Stimulated activated CD4-positive, alpha-beta T cell treated with anti-CD3 and anti-CD28 coated beads, Interleukin-1b, Interleukin-23, amount 100 ng/mL, for 48 hours (primary cell): ENCODE data around the gene OR2S2.
"Not testable (repeated sequence)": the region's sequence is repeated elsewhere in the genome, so short reads cannot be mapped to it uniquely, and the experiment has no call there.

Source experiments
- DNase-seq: peaks from one replicate; pipeline ENCODE4 v3.0.0-alpha.2; 2020

The OR2S2 gene, protein sequence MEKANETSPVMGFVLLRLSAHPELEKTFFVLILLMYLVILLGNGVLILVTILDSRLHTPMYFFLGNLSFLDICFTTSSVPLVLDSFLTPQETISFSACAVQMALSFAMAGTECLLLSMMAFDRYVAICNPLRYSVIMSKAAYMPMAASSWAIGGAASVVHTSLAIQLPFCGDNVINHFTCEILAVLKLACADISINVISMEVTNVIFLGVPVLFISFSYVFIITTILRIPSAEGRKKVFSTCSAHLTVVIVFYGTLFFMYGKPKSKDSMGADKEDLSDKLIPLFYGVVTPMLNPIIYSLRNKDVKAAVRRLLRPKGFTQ

DNA sequence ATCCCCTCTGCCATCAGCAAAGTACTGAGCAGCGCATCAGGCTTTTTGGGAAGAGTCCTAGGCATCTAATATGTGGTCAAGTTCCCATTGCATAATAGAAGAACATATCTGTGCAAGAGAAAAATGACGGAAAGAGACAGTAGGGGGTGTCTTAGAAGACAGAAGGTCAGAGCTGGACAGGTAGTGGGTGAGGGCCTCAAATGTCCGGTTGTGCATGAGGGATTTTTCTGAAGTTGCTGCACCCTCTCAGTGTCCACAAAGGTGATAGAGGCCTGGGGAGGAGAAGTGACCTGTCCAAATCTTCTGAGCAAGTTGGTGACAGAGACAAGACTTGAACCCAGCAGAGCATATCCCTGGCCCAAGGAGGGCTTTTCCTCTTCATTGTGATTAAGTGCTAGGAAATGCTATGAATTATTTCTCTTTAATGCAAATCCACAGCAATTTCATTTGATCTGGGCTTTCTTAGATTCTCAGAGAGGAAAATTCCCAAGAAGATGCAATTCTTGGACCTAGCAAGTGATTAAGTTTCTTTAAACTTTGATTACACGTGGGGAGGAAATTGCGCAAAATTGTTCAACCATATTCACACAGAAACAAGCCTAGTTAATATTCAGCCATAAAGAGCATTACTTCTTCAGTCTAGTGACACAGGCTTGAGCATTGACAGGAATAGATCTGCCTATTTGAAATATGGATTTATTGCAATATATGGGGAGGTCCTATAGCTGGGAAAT is at the start of gene OR2S2:
Gene OR2S2 (minus strand): TSS at position 51 of the 734 bp plus-strand sequence. CDS start 56 bp downstream, outside the sequence.
- DNase-seq: no peak

DNA sequence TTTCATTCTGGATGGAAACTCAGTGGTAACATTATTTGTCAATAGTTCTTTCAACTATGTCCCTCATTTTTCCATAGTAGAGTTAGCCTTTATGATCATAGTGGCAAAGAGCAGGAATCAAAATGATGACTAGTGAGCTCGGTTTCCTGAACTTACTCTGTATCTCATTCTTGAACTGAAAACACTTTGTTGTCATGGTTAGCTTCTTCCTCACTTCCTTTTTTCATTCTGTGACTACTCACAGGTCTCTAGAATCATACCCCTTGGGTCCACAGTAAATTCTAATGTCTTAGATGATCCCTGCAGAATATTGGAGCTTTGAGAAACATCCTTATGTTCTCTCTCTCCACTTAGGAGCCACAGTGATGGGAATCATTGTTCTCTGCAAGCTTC is 49.4 kb upstream of the OR2S2 start:
- DNase-seq: no peak

DNA sequence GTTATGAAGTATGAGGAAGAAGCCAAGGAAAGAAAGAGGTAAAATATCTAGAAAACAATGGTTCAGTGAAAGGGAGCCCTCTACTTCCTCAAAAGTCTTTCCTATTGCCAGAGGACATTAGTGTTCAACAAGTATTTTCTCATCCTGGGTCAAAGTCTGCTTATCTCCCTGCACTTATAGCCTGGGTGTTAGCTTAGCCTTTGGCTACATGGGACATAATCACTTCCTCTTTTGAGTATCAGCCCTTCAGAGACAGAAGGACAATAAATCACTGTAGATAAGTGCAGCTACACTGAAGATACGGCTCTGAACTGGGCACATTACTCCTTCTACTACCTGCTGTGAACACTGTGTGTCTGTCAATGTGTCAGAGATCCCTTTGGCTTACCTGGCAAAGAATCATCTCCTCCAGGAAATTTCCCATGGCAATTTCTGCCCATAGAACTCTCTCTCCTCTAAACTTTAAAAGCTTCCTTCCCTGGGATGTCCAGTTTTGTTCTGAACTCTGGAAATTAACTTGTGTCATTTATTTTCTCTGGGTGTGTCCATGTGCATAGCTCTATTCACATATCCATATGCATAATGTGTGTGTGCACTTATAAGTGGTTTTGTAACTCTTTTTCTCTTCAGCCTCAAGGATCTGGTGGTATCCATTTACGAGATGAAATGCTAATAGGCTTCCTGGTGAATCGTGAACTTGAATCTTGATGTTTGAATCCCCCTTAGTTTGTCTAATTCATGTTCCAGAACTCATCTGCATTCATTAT is 48.8 kb upstream of the OR2S2 start:
- DNase-seq: no peak

DNA sequence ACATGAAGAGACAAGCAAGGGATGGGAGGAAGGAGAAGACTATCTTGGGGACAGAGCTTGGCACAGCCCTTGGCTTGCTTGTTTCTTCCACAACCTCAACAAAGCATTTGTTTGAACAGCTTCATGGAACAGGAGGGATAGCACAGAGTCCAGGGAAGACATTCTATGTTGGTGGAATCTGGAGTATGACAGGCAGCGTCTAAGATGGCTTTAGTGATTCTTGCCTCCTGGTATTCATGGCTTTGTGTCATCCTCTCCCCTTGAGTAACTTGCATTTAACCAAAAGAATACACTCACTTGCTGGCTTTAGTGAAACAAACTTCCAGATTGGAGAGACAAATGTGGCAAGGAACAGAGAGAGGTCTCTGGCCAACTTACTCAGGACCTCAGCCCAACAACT is 47.9 kb upstream of the OR2S2 start:
- no peak for DNase-seq

DNA sequence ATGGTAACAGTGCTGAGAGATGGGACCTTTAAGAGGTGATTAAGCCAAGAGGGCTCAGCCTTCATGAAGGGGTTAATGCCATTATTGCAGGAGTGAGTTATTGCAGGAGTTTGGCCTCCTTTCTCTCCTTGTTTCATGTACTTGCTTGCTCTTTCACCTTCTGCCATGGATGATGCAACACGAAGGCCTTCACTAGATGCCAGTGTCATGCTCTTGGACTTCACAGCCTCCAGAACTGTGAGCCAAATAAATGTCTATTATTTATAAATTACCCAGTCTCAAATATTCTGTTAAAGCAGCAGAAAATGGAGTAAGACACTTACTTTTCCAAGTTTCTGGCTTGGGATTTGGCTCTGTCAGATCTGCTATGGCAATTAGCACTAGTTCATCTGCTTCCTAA is 40.4 kb upstream of the OR2S2 start:
- no peak for DNase-seq

DNA sequence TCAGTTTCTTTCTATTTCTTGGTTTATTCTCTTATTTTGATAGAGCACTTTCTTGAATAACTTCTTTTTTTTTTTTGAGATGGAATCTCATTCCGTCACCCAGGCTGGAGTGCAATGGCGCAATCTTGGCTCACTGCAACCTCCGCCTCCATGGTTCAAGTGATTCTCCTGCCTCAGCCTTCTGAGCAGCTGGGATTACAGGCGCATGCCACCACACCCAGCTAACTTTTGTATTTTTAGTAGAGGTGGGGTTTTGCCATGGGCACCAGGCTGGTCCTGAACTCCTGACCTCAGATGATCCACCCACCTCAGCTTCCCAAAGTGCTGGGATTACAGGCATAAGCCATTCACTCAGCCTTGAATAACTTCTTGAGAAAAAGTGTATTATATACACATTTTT is 39.1 kb upstream of the OR2S2 start:
- not testable (repeated sequence) for DNase-seq

DNA sequence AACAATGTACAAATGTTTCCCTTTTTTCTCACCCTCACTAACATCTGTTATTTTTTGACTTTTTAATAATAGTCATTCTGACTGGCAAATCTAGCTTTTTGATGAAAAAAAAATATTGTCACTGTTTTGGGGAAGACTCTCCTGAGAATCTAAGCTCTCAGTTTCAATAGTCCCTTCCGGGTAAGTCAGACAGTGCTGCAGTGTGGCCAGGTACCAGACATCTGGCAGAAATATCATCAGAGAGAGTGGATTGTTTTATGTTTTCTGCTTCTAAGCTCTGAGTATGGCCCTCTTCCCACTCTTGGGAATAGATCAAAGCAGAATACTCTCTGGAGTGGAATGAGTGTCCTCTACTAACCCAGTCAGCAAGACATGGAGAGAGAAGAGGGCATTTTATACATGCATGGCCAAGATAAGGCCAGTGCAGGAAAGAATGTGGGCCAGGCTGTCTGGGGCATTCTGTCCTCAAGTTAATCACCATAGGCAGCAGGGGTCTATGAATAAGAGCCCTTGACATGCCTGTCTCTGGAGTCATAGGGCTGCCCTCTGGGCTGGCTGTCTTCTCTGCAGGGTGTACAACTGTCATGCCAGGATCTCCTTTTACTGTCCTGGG is 38.5 kb upstream of the OR2S2 start:
- DNase-seq: no peak

DNA sequence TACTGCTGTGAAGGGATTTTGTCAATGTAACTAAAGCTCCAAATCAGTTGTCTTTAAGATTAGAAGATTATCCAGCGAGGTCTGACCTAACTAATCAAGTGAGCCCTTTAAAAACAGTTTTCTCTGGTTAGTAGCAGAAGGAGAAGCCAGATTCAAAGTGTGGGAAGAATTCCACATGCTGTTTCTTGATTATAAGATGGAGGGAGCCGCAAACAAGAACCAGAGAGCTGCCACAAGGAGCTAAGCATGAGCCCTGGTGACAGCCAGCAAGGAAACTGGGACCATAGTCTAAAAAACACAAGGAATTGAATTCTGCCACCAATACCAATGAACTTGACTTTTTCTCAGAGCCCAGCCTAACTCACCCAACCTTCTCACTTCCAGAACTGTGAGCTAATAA is 37.0 kb upstream of the OR2S2 start:
- no peak for DNase-seq

DNA sequence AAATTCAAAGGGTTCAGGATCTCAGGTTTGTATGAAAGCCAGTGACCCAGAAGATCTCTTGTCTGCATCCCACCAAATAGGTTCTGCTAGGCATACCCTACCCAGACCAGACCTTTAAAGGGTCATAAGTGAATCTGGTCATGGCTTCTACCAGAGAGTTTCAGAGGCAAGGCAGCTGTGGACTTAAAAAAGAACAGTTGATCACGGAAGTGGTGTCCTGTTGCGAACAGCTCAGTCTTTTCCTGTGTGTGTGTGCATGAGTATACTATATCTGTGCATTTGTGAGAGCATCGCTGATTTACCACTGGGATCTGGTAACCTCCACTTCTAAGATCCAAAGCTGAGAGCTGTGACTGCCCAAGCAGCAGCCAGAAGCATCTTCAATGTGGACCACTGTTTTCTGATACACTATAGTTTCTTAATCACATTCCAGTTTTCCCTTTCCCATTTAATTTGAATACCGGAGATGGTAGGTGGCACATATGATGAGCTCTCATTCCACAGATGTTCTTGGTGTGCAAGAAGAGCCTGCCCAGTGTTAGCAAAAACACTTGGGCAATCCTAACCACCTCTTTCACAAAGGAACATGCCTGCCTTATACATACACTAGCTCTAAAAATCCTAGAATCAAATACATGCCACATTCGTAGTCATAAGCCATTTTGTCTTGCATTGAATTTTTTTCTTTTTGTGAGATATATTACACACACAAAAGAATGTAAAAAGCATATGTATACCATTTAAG is 36.2 kb upstream of the OR2S2 start:
- DNase-seq: no peak

DNA sequence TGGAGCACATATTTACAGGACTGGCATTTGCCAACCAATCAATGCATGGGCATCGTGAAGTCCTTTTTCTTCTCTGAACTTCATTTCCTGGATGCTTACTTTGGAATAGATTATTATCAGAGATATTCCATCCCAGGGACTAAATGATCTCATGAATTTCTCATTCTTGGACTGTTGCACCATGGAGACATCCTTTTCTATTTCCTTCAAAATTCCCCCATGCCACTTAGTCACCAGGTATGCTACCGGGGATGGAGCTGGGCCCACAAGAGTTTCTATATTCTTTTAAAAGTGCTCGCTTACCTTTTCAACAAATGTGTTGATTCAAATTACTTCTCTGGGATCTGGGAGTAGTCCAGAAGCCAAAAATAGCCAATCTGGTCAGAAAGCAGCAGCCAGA is 35.2 kb upstream of the OR2S2 start:
- not testable (repeated sequence) for DNase-seq

DNA sequence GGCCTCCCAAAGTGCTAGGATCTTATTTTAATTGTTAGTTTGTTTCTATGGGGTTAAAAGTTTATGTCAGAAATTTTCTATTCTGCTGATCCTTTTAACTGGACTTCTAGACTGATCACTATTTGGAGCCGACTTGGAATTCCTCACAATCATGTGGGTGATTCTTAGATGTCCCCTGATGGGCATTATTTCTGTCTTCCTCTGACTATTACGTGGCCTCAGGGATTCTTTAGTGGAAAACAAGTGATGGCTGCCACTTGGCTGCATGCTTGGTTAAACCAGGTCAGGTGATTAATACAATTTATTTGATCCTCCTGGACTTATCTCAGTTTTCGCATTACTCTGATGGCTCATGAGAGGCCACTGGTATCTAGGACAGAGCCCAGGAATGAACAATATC is 32.2 kb upstream of the OR2S2 start:
- DNase-seq: no peak

DNA sequence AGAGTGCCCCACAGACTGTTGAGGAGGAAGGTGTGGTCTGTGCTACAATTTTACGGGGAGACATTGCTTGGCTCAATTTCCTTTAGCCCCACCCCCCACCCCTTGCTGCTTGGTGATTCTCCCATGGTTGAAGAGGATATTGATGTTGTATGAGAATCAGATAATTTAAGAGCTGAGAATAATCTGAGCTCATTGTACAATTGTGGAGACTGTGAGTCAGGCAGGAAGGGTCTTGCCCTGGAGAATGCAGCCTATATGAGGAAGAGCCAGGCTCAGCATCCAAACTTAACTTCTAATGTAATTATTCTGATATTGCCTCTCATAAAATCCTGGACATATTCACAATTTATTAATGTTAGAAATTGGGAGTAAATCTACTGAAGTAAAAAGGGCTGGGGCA is 26.1 kb upstream of the OR2S2 start:
- DNase-seq: no peak

DNA sequence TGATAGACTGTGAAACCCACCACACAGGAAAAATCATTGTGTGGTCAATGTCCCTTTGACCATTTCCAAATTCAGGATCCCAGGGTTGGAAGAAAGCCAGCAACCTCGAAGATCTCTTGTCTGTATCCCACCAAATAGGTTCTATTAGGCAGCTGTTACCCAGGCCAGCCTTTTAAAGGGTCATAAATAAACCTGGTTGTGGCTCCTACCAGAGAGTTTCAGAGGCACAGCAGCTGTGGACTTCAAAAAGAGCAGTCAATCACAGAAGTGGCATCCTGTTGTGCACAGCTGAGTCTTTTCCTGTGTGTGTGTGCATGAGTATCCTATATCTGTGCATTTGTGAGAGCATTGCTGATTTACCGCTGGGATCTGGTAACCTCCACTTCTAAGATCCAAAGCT is 23.7 kb upstream of the OR2S2 start:
- DNase-seq: no peak

DNA sequence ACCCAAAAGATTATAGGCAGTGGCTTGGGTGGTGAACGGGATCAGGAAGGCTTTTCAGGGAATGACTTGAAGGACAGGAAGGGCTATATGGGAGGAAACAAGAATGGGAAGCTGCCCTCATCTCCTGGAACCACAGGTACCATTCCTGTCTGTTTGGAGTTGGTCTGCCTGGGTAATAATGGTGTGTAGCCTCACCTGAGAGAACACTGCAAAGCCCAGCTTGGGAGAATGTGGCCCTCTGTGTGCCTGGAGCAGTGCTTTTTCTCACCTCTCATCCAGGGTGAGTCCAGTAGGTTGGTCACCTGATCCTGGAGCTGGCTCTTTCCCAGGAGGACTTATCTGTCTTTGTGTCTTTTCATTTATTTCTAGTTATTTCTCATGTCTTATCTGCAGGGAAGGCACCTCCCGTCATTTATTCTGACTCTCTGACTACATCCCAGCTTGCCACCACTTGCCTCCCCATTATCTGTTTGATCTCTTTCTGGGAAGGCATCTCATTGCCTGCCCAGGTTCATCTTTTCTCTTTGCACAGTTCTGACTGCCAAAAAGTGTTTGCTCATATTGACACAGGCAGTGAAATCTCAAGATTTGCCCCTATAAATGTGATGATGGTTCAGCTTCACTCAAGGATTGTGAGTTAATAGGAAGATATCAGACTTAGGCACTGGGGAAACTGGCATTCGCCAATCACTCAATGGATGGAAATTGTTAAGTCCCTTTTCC is 22.5 kb upstream of the OR2S2 start:
- DNase-seq: no peak

DNA sequence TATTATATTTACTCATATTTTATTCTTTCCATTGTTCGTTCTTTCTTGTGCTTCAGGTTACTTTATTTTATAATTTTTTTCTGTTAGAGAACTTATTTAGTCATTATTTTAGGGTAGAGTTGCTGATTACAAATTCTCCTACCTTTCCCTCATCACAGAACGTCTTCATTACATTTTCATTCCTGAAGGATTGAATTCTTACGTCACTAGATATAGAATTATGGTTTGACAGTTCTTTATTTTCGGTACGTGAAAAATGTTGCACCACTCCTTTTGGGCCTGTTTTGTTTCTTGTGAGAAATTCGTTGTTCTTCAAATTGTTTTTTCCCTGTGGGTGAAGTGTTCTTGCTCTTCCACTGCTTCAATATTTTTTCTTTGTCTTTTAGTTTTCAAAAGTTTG is 20.8 kb upstream of the OR2S2 start:
- DNase-seq: no peak

DNA sequence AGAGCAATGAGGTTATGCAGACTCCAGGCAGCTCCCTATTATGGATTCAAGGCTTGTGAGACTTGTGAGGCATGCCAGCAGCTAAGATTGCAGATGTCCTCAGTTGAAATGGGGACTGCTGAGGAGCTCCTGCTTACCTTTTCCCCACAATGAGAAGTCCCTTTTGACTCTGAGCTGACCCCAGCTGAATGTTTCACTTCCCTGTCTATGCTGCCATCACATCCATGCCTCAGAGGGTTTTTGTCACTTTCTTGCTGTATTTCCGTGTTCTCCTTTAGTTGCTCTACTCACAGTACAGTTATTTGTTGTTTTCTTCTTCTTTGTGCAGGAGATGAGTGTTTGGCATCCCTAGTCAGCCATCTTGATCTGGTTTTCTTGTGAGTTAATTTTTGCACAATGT is 18.8 kb upstream of the OR2S2 start:
- DNase-seq: no peak

DNA sequence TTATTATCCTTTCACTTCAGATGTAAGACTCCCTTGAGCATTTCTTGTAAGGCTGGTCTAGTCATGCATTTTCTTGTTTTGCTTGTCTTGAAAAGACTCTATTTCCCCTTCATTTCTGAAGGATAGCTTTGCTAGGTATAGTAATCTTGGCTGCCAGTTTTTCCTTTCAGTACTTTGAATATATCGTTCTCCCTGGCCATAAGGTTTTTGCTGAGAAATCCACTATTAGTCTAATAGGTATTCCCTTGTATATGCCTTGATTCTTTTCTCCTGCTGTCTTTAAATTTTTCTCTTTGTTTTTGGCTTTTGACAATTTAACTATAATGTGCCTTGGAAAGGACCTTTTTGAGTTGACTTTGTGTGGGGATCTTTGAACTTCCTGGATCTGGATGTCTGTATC is 16.8 kb upstream of the OR2S2 start:
- no peak for DNase-seq

DNA sequence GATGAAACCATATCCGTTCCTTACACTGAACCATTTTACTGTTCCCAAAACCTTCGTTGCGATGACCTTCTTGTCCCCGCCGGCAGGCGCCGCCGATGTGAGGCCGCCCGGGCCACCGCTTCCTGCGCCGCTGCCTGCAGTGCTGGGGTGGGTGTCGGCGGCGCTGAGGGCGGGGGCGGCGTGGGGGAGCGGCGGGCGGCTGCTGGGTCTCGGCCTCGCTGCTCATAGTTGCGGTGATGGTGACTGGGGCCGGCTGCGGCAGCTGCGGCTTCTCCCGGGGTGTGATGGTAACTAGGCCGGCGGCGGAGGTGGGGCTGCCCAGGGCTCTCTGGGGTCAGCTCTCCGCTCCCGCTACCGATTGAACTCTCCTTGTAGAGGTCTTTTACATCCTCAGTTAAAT is 14.1 kb upstream of the OR2S2 start:
- peak; percentile 10 for DNase-seq

DNA sequence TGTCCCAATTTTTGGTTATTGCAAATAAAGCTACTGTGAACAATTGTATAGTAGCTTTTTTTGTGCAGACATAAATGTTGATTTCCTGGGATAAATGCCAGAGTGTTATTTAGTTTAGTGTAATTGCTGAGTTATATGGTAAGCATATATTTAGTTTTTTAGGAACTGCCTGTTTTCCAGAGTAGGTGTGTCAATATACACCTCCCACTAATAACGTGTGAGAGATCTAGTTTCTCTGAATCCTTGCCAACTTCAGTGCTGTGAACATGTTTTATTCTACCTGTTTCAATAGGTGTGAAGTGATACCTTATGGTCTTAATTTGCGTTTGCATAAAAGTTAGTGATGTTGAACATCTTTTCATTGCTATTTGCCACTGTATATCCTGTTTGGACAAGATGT is 9.1 kb upstream of the OR2S2 start:
- DNase-seq: no peak

DNA sequence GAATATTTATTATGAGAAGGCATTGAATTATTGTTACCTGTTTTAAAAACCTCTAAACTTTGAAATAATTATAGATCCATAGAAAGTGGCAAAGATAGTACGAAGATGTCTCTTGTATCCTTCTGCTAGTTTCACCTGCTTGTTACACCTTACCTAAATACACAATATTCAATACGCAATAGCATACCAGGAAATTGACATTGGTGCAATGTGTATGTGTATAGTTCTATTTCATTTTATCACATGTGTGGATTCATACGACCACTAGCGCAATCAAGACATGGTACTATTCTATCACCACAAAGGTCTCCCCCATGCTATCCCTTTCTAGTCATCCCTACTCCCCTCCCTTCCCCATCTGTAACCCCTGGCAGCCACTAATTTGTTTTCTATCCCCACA is 8.5 kb upstream of the OR2S2 start:
- no peak for DNase-seq

DNA sequence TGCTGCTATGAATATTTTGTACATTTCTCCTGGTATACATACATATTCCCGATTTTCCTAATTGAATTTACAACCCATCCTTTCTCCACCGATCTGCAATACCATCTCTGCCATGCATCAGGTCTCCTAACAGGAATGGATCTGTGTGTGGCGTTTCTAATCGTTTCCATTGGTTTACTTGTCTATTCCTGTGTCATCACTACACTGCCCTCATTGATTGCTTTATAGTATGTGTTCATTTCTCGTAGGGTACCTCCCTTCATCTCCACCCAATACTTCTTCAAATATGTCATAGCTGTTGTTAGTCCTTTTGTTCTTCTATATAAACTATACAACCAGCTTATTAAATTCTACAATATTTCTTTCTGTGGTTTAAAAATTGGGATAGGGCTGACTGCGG is 7.1 kb upstream of the OR2S2 start:
- no peak for DNase-seq
